GM12874 (cell line): ENCODE data around the gene PSEN1.

Experiments
- TF ChIP-seq, protein P1 (sequence below): IDR thresholded peaks from 2 replicates; pipeline ENCODE4 v1.5.1; 2011; ENCODE audit warnings: low read depth, mild to moderate bottlenecking, control low read depth, low read length, moderate library complexity; ENCODE audit not compliant: insufficient read depth

Gene PSEN1

DNA sequence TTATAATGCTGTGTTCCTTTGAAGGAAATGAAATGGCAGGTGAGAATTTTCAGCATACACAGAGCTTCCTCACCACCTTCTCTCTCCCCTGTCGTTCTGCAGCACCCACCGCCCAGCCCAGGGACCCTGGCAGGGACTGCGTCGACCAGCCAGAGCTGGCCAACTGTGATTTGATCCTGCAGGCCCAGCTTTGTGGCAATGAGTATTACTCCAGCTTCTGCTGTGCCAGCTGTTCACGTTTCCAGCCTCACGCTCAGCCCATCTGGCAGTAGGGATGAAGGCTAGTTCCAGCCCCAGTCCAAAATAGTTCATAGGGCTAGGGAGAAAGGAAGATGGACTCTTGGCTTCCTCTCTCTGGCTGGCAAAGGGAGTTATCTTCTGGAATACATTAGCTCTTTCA lies 136.1 kb downstream of the PSEN1 start:
- TF ChIP-seq, protein P1, sequence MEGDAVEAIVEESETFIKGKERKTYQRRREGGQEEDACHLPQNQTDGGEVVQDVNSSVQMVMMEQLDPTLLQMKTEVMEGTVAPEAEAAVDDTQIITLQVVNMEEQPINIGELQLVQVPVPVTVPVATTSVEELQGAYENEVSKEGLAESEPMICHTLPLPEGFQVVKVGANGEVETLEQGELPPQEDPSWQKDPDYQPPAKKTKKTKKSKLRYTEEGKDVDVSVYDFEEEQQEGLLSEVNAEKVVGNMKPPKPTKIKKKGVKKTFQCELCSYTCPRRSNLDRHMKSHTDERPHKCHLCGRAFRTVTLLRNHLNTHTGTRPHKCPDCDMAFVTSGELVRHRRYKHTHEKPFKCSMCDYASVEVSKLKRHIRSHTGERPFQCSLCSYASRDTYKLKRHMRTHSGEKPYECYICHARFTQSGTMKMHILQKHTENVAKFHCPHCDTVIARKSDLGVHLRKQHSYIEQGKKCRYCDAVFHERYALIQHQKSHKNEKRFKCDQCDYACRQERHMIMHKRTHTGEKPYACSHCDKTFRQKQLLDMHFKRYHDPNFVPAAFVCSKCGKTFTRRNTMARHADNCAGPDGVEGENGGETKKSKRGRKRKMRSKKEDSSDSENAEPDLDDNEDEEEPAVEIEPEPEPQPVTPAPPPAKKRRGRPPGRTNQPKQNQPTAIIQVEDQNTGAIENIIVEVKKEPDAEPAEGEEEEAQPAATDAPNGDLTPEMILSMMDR = no peak
